SK-N-SH (cell line): ENCODE measurements around the gene ANKRD60. TPM values are rescaled to one million over a fixed set of nuclear protein-coding genes. Genes with fewer than 3 reads are reported as not detected.

Experiments used
- CTCF ChIA-PET: fragments of 300-600, 350-600 bp; formaldehyde crosslinking; extraction: SDS; loops from one replicate; lab custom pipeline; 2021; lab: Yijun Ruan, JAX
- POLR2A ChIA-PET: fragments of 350-600 bp; sonication (Branson Sonifier 250); formaldehyde crosslinking; extraction: SDS; loops from one replicate; lab custom pipeline; 2020; ENCODE audit warnings: antibody characterized with exemption, inconsistent platforms; lab: Yijun Ruan, JAX
- DNase-seq: peaks from one replicate; pipeline ENCODE4 v3.0.0; 2012
- H2AFZ ChIP-seq: fragments of 200-600 bp; sonication (generic); 2 replicates; pipeline ENCODE4 v1.8.1; 2016; ENCODE audit warnings: antibody characterized with exemption, mild to moderate bottlenecking, low read depth
- H3F3A ChIP-seq: fragments of 200-600 bp; sonication (generic); replicated peaks from 2 replicates; pipeline ENCODE3; 2016; ENCODE audit warnings: antibody characterized with exemption, mild to moderate bottlenecking; ENCODE audit not compliant: insufficient read depth
- H3K27ac ChIP-seq, 2 experiments: fragments of 200-500 bp in 1 of 2; fragments of 200-600 bp in 1 of 2; sonication (Bioruptor generic) in 1 of 2; sonication (generic), shearing (Covaris generic) in 1 of 2; 2 replicates each; pipeline versions ENCODE4 v1.5.1 to v1.6.1; 2014 to 2016; ENCODE audit warnings: low read depth in 2 of 2, inconsistent platforms in 1 of 2, low read length in 1 of 2, mild to moderate bottlenecking in 1 of 2, mixed read lengths in 1 of 2
- H3K27me3 ChIP-seq: fragments of 200-600 bp; sonication (generic), shearing (Covaris generic); 2 replicates; pipeline ENCODE4 v1.6.1; 2016; ENCODE audit warnings: mixed run types; ENCODE audit not compliant: insufficient read depth
- H3K36me3 ChIP-seq, 2 experiments: fragments of 200-500 bp in 1 of 2; fragments of 200-600 bp in 1 of 2; sonication (Bioruptor generic) in 1 of 2; sonication (generic) in 1 of 2; replicated peaks in 1 of 2; 2 replicates each; pipeline versions ENCODE3 to v1.5.1; 2014 to 2016; ENCODE audit warnings: low read length in 1 of 2, mild to moderate bottlenecking in 1 of 2; ENCODE audit not compliant: insufficient read depth in 2 of 2, control insufficient read depth in 1 of 2
- H3K4me1 ChIP-seq, 2 experiments: fragments of 200-500 bp in 1 of 2; fragments of 200-600 bp in 1 of 2; sonication (Bioruptor generic) in 1 of 2; sonication (generic), shearing (Covaris generic) in 1 of 2; 2 replicates each; pipeline versions ENCODE4 v1.5.1 to v1.6.1; 2014 to 2016; ENCODE audit warnings: low read depth in 1 of 2, low read length in 1 of 2, mixed run types in 1 of 2; ENCODE audit not compliant: insufficient read depth in 2 of 2, control insufficient read depth in 1 of 2
- H3K4me2 ChIP-seq: fragments of 200-600 bp; sonication (generic), shearing (Covaris generic); 2 replicates; pipeline ENCODE4 v1.6.1; 2017; ENCODE audit warnings: mixed run types
- H3K4me3 ChIP-seq, 2 experiments: fragments of 200-500 bp in 1 of 2; fragments of 200-600 bp in 1 of 2; sonication (Bioruptor generic) in 1 of 2; sonication (generic), shearing (Covaris generic) in 1 of 2; 2 replicates each; pipeline versions ENCODE4 v1.5.1 to v1.8.1; 2014 to 2016; ENCODE audit warnings: low read depth in 2 of 2, inconsistent platforms in 1 of 2, low read length in 1 of 2, mild to moderate bottlenecking in 1 of 2, mixed read lengths in 1 of 2, moderate library complexity in 1 of 2
- H3K79me2 ChIP-seq: fragments of 200-600 bp; sonication (generic); 2 replicates; pipeline ENCODE4 v1.8.1; 2017; ENCODE audit warnings: mild to moderate bottlenecking; ENCODE audit not compliant: insufficient read depth
- H3K9ac ChIP-seq: fragments of 200-600 bp; sonication (generic); 2 replicates; pipeline ENCODE4 v1.6.1; 2017; ENCODE audit warnings: mixed run types
- H3K9me2 ChIP-seq: fragments of 200-600 bp; sonication (generic); 2 replicates; pipeline ENCODE4 v1.6.1; 2017; ENCODE audit warnings: mixed run types
- H3K9me3 ChIP-seq: fragments of 200-600 bp; sonication (generic); 2 replicates; pipeline ENCODE4 v1.6.1; 2017; ENCODE audit warnings: mixed run types, mild to moderate bottlenecking, moderate library complexity
- H4K20me1 ChIP-seq: fragments of 200-600 bp; sonication (generic); 2 replicates; pipeline ENCODE4 v1.6.1; 2017; ENCODE audit warnings: mild to moderate bottlenecking, mixed run types; ENCODE audit not compliant: insufficient read depth
- CHD2 ChIP-seq: fragments of 150-350 bp; IDR thresholded peaks from 2 replicates; pipeline ENCODE4 v1.6.1; 2018; ENCODE audit warnings: low read length; ENCODE audit not compliant: partially characterized antibody
- CTCF ChIP-seq: fragments of 200-600 bp; sonication (generic); IDR thresholded peaks from 2 replicates; pipeline ENCODE4 v1.6.1; 2017; ENCODE audit warnings: antibody characterized with exemption, mild to moderate bottlenecking, moderate library complexity
- ELF1 ChIP-seq: IDR thresholded peaks from 2 replicates; pipeline ENCODE4 v1.4.0; 2012
- EP300 ChIP-seq, 2 experiments: IDR thresholded peaks; 2 replicates each; pipeline versions ENCODE4 v1.4.0 to v1.6.1; 2012; ENCODE audit warnings: borderline replicate concordance in 1 of 2, low read depth in 1 of 2, low read length in 1 of 2
- EZH2phosphoT487 ChIP-seq: fragments of 200-600 bp; sonication (generic); IDR thresholded peaks from 2 replicates; pipeline ENCODE4 v1.6.1; 2017; ENCODE audit warnings: low read depth, mixed run types, mild to moderate bottlenecking, antibody characterized with exemption, moderate library complexity, borderline replicate concordance
- FOXJ3 ChIP-seq: sonication (generic); formaldehyde crosslinking; IDR thresholded peaks from 2 replicates; pipeline ENCODE4 v1.5.1; 2020; ENCODE audit warnings: mild to moderate bottlenecking, missing genetic modification reagents
- FOXM1 ChIP-seq: IDR thresholded peaks from 2 replicates; pipeline ENCODE4 v1.4.0; 2012; ENCODE audit warnings: low read depth, mild to moderate bottlenecking
- GABPA ChIP-seq: IDR thresholded peaks from 2 replicates; pipeline ENCODE4 v1.4.0; 2012; ENCODE audit warnings: low read depth, mild to moderate bottlenecking
- GATA2 ChIP-seq: sonication (generic); formaldehyde crosslinking; IDR thresholded peaks from 2 replicates; pipeline ENCODE4 v1.5.0; 2020; ENCODE audit warnings: mild to moderate bottlenecking, missing genetic modification reagents
- JUND ChIP-seq: IDR thresholded peaks from 2 replicates; pipeline ENCODE4 v1.4.0; 2012
- MAX ChIP-seq: IDR thresholded peaks from 2 replicates; pipeline ENCODE4 v1.4.0; 2012; ENCODE audit warnings: low read depth
- MEF2A ChIP-seq: IDR thresholded peaks from 2 replicates; pipeline ENCODE4 v1.4.0; 2012; ENCODE audit warnings: low read depth, borderline replicate concordance
- MXI1 ChIP-seq: IDR thresholded peaks from 2 replicates; pipeline ENCODE4 v1.6.1; 2012; ENCODE audit warnings: mild to moderate bottlenecking, low read depth, low read length, improper control_type of control experiment
- NFIC ChIP-seq: IDR thresholded peaks from 2 replicates; pipeline ENCODE4 v1.4.0; 2012; ENCODE audit warnings: borderline replicate concordance
- PBX3 ChIP-seq: IDR thresholded peaks from 2 replicates; pipeline ENCODE4; 2012
- POLR2AphosphoS5 ChIP-seq: IDR thresholded peaks from 2 replicates; pipeline ENCODE4 v1.6.1; 2012; ENCODE audit warnings: low read depth, low read length
- RAD21 ChIP-seq: IDR thresholded peaks from 2 replicates; pipeline ENCODE4 v1.6.1; 2012; ENCODE audit warnings: mild to moderate bottlenecking, low read length
- RCOR1 ChIP-seq: fragments of 150-350 bp; IDR thresholded peaks from 2 replicates; pipeline ENCODE4 v1.6.1; 2017; ENCODE audit warnings: antibody characterized with exemption, low read length
- REST ChIP-seq: IDR thresholded peaks from 2 replicates; pipeline ENCODE4 v1.6.1; 2012; ENCODE audit warnings: mild to moderate bottlenecking, low read depth, low read length, moderate library complexity
- RFX5 ChIP-seq: IDR thresholded peaks from 2 replicates; pipeline ENCODE4 v1.6.1; 2012; ENCODE audit warnings: mild to moderate bottlenecking, improper control_type of control experiment, low read length
- RXRA ChIP-seq: IDR thresholded peaks from 2 replicates; pipeline ENCODE4 v1.4.0; 2012; ENCODE audit warnings: low read depth, mild to moderate bottlenecking, borderline replicate concordance
- SIN3A ChIP-seq: IDR thresholded peaks from 2 replicates; pipeline ENCODE4 v1.6.1; 2012; ENCODE audit warnings: low read depth, mild to moderate bottlenecking, low read length, moderate library complexity, borderline replicate concordance
- SMC3 ChIP-seq: IDR thresholded peaks from 2 replicates; pipeline ENCODE4 v1.6.1; 2012; ENCODE audit warnings: low read depth, low read length, improper control_type of control experiment
- TCF12 ChIP-seq: IDR thresholded peaks from 2 replicates; pipeline ENCODE4 v1.4.0; 2012
- TEAD4 ChIP-seq: IDR thresholded peaks from 2 replicates; pipeline ENCODE4 v1.4.0; 2012; ENCODE audit warnings: mild to moderate bottlenecking, borderline replicate concordance; ENCODE audit not compliant: insufficient read depth
- USF2 ChIP-seq: fragments of 150-350 bp; IDR thresholded peaks from 2 replicates; pipeline ENCODE4 v1.6.1; 2017; ENCODE audit warnings: antibody characterized with exemption, low read length, low read depth, borderline replicate concordance
- YY1 ChIP-seq: IDR thresholded peaks from 2 replicates; pipeline ENCODE4 v1.4.0; 2012; ENCODE audit warnings: low read depth, mild to moderate bottlenecking
- WGBS: methylation state at CpG from one replicate; pipeline ENCODE4 v1.1.6; 2017; ENCODE audit warnings: low lambda C conversion rate; 5-methylcytosine and 5-hydroxymethylcytosine counted together
- polyA plus RNA-seq, 3 experiments: library from polyadenylated mRNA; depleted of rRNA; stranded (reverse); fragments of >200 nt; gene quantifications; 2 replicates each; pipeline ENCODE4 v1.2.3, GENCODE V29; 2012

Gene ANKRD60
- polyA plus RNA-seq, 1 of the 3 experiments (the other 2 are of a cell fraction) = not detected

GRCh38 chr20:58209652-58210397, 18.6 kb downstream of the ANKRD60 start:
- no peaks in the 10 kb centered on the region for H3K9me3 ChIP-seq
- 5% methylated on average over 28 of the region's 46 CpGs for WGBS
- H3K4me3 ChIP-seq = peak overlapping the region in 1 of 2 experiments; percentile 56; a peak in 1 of 4 replicates
- no peak overlapping the region for H3K4me2 ChIP-seq
- peaks cover 10% of the 10 kb centered on the region for H3F3A ChIP-seq
- POLR2A ChIA-PET = no interaction called here
- H3K4me1 ChIP-seq = peaks cover 0 to 11% of the 10 kb centered on the region in 2 experiments; a peak in 1 of 4 replicates
- 0 out of 2 replicates have a peak, but pooled peaks cover 3% of the 10 kb centered on the region for H4K20me1 ChIP-seq
- H3K27ac ChIP-seq = no peak overlapping the region
- H3K79me2 ChIP-seq = no peaks in the 10 kb centered on the region
- H2AFZ ChIP-seq = no peak overlapping the region
- H3K36me3 ChIP-seq = no peaks in the 10 kb centered on the region
- DNase-seq = peak; percentile 94
- CTCF ChIA-PET = interaction anchor here (0.6 to 17.8 kb wide), 66 partner anchors 10 to 1248 kb away, joined by 3 to 356 read pairs (median 4); partner anchors contain the start of gene ZBP1
- no peak overlapping the region for H3K9ac ChIP-seq
- H3K9me2 ChIP-seq = no peaks in the 10 kb centered on the region
- no peaks in the 10 kb centered on the region; the same call in 1 of the 2 replicates for H3K27me3 ChIP-seq
- TF ChIP-seq CTCF (peak; percentile 100), TCF12 (0 out of 2 replicates have a peak, but pooled peaks have one; percentile 10), MAX (0 out of 2 replicates have a peak, but pooled peaks have one; percentile 25), GABPA (no peak; the same call in 1 of the 2 replicates), YY1 (no peak), SMC3 (peak; percentile 99), EP300 (IDR thresholded peaks at IDR 0.05; ENCODE audit: borderline replicate concordance in 1 of 2, low read depth in 1 of 2, low read length in 1 of 2) (no peak), ELF1 (no peak), FOXJ3 (CRISPR knock-in tag) (no peak), RXRA (no peak), EZH2phosphoT487 (no peak), MXI1 (peak; percentile 53; the same call in 1 of the 2 replicates), REST (no peak), TEAD4 (no peak), GATA2 (no peak), CHD2 (peak; percentile 60), USF2 (no peak), RAD21 (peak; percentile 99), POLR2AphosphoS5 (no peak), MEF2A (no peak), PBX3 (no peak), NFIC (no peak), SIN3A (no peak), RCOR1 (no peak), JUND (no peak), FOXM1 (no peak), RFX5 (no peak)
